Peyer's patch (tissue), 4 donors: ENCODE results near the gene GPSM1.

Experiments
- POLR2A ChIP-seq, 2 donors: fragments of 450-650 bp; IDR thresholded peaks; one replicate each; pipeline ENCODE4 v1.5.1; 2017; ENCODE audit warnings: antibody characterized with exemption in 2 of 2, mild to moderate bottlenecking in 2 of 2, moderate library complexity in 2 of 2
- TF ChIP-seq, protein P1 (sequence below), 6 experiments: fragments of 450-650 bp in 4 of 6; fragments of 200-600 bp in 2 of 6; sonication (generic) in 1 of 6; IDR thresholded peaks; one replicate each; pipeline ENCODE4 v1.5.1; 2017 to 2019; ENCODE audit warnings: antibody characterized with exemption in 6 of 6, mild to moderate bottlenecking in 3 of 6, moderate library complexity in 1 of 6

DNA sequence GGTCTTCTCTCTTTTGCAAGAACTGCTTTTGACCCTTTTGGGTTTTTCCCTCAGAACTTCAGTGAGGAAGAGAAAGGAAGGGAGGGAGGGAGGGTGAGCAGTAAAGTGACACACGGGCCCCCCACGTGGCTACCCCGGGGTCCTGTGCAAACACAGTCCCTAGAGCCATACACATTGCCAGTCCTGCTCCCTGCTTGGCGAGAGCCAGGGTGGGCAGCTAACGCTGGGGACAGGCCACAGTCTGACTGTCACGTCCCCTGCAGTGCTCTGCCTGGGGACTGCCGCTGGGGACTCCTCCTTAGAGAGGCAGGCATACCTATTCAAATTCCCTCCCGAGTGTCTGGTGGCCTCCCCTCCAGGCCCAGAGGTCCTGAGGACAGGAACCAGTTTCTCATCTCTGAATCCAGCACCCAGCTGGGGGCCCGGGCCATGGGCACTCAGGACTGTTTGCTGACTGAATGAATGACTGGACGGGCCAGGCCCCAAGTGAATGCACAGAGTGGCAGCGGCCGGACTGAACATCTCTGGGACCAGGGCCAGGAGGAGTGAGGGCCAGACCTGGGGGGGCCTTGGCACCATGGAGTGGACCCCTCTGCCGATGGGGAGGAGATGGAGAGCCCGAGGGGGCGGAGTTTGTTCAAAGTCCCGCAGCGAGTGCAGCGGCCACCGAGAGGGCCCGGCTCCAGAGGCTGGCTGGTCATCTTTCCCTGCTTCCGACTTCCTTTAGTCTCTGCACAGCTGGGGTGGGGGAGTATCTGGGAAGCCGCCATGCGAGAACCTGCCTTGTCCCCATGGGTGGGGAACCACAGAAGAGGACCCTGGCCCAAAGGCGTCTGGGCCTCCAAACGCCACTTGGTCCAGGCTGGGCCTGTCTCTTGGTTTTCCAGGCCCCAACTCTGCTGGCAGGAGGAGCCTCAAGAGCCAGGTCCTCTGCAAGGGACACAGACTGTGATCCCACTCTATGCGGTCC is 29.3 kb upstream of the GPSM1 start:
- TF ChIP-seq, protein P1, sequence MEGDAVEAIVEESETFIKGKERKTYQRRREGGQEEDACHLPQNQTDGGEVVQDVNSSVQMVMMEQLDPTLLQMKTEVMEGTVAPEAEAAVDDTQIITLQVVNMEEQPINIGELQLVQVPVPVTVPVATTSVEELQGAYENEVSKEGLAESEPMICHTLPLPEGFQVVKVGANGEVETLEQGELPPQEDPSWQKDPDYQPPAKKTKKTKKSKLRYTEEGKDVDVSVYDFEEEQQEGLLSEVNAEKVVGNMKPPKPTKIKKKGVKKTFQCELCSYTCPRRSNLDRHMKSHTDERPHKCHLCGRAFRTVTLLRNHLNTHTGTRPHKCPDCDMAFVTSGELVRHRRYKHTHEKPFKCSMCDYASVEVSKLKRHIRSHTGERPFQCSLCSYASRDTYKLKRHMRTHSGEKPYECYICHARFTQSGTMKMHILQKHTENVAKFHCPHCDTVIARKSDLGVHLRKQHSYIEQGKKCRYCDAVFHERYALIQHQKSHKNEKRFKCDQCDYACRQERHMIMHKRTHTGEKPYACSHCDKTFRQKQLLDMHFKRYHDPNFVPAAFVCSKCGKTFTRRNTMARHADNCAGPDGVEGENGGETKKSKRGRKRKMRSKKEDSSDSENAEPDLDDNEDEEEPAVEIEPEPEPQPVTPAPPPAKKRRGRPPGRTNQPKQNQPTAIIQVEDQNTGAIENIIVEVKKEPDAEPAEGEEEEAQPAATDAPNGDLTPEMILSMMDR (IDR thresholded peaks at IDR 0.05) = no peak
- no peak for TF ChIP-seq POLR2A (IDR thresholded peaks at IDR 0.05)
